ENCODE measurements around the gene OR3A2. TPM values are rescaled to one million over a fixed set of nuclear protein-coding genes. Genes with fewer than 3 reads are reported as not detected.
"Not testable (repeated sequence)": the region's sequence is repeated elsewhere in the genome, so short reads cannot be mapped to it uniquely, and the experiment has no call there.

OR3A2 gene
- total RNA-seq, 3 donors from 2014 or later, result 1.3 TPM; not detected in 2

DNA sequence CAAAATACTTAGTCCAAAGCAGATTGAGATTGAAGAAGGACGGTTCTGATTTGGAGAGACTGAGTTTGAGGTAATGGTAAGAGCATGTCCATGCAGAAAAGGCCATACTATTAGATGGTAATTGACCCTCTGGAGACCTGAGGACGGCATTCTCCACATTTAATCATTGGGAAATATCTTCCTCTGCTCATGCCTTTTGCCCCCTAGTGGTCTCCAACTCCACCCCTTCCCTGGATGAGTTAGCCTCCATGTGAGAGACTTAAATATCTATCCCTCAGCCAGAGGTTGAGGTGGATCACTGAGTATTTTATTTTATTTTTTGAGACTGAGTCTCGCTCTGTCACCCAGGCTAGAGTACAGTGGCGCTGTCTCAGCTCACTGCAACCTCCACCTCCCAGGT, 77.5 kb downstream of the OR3A2 start:
- TF ChIP-seq, protein P1, sequence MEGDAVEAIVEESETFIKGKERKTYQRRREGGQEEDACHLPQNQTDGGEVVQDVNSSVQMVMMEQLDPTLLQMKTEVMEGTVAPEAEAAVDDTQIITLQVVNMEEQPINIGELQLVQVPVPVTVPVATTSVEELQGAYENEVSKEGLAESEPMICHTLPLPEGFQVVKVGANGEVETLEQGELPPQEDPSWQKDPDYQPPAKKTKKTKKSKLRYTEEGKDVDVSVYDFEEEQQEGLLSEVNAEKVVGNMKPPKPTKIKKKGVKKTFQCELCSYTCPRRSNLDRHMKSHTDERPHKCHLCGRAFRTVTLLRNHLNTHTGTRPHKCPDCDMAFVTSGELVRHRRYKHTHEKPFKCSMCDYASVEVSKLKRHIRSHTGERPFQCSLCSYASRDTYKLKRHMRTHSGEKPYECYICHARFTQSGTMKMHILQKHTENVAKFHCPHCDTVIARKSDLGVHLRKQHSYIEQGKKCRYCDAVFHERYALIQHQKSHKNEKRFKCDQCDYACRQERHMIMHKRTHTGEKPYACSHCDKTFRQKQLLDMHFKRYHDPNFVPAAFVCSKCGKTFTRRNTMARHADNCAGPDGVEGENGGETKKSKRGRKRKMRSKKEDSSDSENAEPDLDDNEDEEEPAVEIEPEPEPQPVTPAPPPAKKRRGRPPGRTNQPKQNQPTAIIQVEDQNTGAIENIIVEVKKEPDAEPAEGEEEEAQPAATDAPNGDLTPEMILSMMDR (IDR thresholded peaks at IDR 0.05), result no peak
- no peaks in the 10 kb centered on the region for H3K36me3 ChIP-seq (ENCODE audit: low read depth)
- ATAC-seq, result no peak
- no peaks in the 10 kb centered on the region for H3K9me3 ChIP-seq
- intact Hi-C loops (cut with DNase I, micrococcal nuclease), result no loop called here
- no peaks in the 10 kb centered on the region for H3K4me1 ChIP-seq (ENCODE audit: low read depth)
- no peak overlapping the region for H3K4me3 ChIP-seq
- DNase-seq, result no peak

DNA sequence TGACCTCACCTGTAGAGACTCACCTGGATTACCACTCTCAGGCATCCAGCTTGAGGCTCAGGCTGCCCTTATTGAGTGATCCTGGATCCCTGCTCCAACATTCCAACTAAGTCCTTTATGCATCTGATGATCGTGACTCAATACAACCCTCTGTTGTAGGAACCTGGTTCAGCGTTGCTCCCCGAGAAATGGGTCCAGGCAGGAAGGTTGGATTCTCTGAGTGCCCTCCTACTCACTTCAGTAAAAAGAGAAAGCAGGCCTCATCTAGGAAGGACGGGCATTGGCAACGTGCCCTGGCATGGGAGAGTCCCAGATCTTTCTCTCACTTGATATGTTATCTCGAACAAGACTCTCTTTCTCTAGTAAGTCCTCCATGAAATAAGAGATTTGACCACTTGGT, 87.8 kb downstream of the OR3A2 start, which contains the start of gene OR3A1:
Gene OR3A1 (minus strand): TSS at position 101 of the 400 bp plus-strand sequence. CDS start 5,778 bp downstream, outside the sequence.
- intact Hi-C loops (cut with DNase I, micrococcal nuclease), result no loop called here
- Histone ChIP-seq H3K4me3 (no peak within 1 kb of the TSS), H3K36me3 (ENCODE audit: low read depth) (no peaks in the 10 kb centered on the region), H3K4me1 (ENCODE audit: low read depth) (no peaks in the 10 kb centered on the region), H3K9me3 (no peaks in the 10 kb centered on the region)
- TF ChIP-seq, protein P1 (IDR thresholded peaks at IDR 0.05), result no peak
- ATAC-seq (no peak), DNase-seq (no peak)

GRCh38 chr17:3295632-3296031, 90.5 kb downstream of the OR3A2 start:
- ATAC-seq (no peak), DNase-seq (no peak)
- no peaks in the 10 kb centered on the region for H3K9me3 ChIP-seq
- TF ChIP-seq, protein P1 (IDR thresholded peaks at IDR 0.05), result no peak
- H3K4me3 ChIP-seq, result no peak overlapping the region
- intact Hi-C loops (cut with DNase I, micrococcal nuclease), result no loop called here
- no peaks in the 10 kb centered on the region for H3K4me1 ChIP-seq (ENCODE audit: low read depth)
- H3K36me3 ChIP-seq (ENCODE audit: low read depth), result no peaks in the 10 kb centered on the region

DNA sequence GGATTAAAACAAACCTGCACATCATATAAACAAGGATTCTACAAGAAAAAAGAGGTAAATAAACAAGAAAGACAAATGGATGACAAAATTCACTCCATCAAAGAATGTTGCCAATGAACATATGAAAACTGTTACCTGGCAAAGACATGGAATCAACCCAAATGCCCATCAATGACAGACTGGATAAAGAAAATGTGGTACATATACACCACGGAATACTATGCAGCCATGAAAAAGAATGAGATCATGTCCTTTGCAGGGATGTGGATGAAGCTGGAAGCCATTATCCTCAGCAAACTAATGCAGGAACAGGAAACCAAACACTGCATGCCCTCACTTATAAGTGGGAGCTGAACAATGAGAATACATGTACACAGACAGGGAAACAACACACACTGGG, 92.6 kb downstream of the OR3A2 start:
- intact Hi-C loops (cut with DNase I, micrococcal nuclease); H3K4me1 ChIP-seq (ENCODE audit: low read depth); H3K36me3 ChIP-seq (ENCODE audit: low read depth); ATAC-seq; DNase-seq; H3K4me3 ChIP-seq; H3K9me3 ChIP-seq: not testable (repeated sequence)

- Histone ChIP-seq H3K4me3 (no peak overlapping the region), H3K9me3 (no peaks in the 10 kb centered on the region), H3K36me3 (ENCODE audit: low read depth) (no peaks in the 10 kb centered on the region), H3K4me1 (ENCODE audit: low read depth) (peaks cover 8% of the 10 kb centered on the region)
- peak; percentile 44 for ATAC-seq
- TF ChIP-seq, protein P1 (IDR thresholded peaks at IDR 0.05), result no peak
- intact Hi-C loops (cut with DNase I, micrococcal nuclease), result no loop called here
- no peak for DNase-seq
These were observed 103.2 kb downstream of the OR3A2 start for GRCh38 chr17:3282901-3283300.

GRCh38 chr17:3276126-3276525, 110.0 kb downstream of the OR3A2 start:
- H3K4me3 ChIP-seq, result no peak overlapping the region
- H3K9me3 ChIP-seq, result no peaks in the 10 kb centered on the region
- ATAC-seq (no peak), DNase-seq (no peak)
- no peaks in the 10 kb centered on the region for H3K4me1 ChIP-seq (ENCODE audit: low read depth)
- no peaks in the 10 kb centered on the region for H3K36me3 ChIP-seq (ENCODE audit: low read depth)
- intact Hi-C loops (cut with DNase I, micrococcal nuclease), result no loop called here
- TF ChIP-seq, protein P1 (IDR thresholded peaks at IDR 0.05), result no peak
